Neural progenitor cell (in vitro differentiated cells): Measurements from ENCODE around the gene TUBGCP3. TPM values are rescaled to one million over a fixed set of nuclear protein-coding genes. Genes with fewer than 3 reads are reported as not detected.
"Not testable (repeated sequence)": the region's sequence is repeated elsewhere in the genome, so short reads cannot be mapped to it uniquely, and the experiment has no call there.

Experiments
- DNase-seq: peaks from one replicate; pipeline ENCODE4 v3.0.0-alpha.2; 2016; ENCODE audit warnings: low spot score
- H2AFZ ChIP-seq: fragments of 200-600 bp; sonication (generic); replicated peaks from 2 replicates; pipeline ENCODE4 v1.6.1; 2016; ENCODE audit warnings: antibody characterized with exemption
- H3F3A ChIP-seq: fragments of 200-600 bp; sonication (generic); 2 replicates; pipeline ENCODE4 v1.6.1; 2016; ENCODE audit warnings: antibody characterized with exemption, low read depth
- H3K27ac ChIP-seq: fragments of 200-600 bp; sonication (generic); 2 replicates; pipeline ENCODE4 v1.5.1; 2016; ENCODE audit warnings: mild to moderate bottlenecking
- H3K27me3 ChIP-seq: fragments of 200-600 bp; sonication (generic); 2 replicates; pipeline ENCODE4 v1.6.1; 2016; ENCODE audit warnings: mild to moderate bottlenecking, moderate library complexity
- H3K36me3 ChIP-seq: fragments of 200-600 bp; sonication (generic); 2 replicates; pipeline ENCODE4 v1.5.1; 2016
- H3K4me1 ChIP-seq: fragments of 200-600 bp; sonication (generic); 2 replicates; pipeline ENCODE4 v1.6.1; 2016; ENCODE audit warnings: mixed run types
- H3K4me2 ChIP-seq: fragments of 200-600 bp; sonication (generic); 2 replicates; pipeline ENCODE4 v1.6.1; 2016
- H3K4me3 ChIP-seq: fragments of 200-600 bp; sonication (generic); 2 replicates; pipeline ENCODE4 v1.5.1; 2016
- H3K79me2 ChIP-seq: fragments of 200-600 bp; sonication (generic); 2 replicates; pipeline ENCODE4 v1.6.1; 2016; ENCODE audit warnings: low read depth
- H3K9ac ChIP-seq: fragments of 200-600 bp; sonication (generic); 2 replicates; pipeline ENCODE4 v1.6.1; 2016
- H3K9me3 ChIP-seq: fragments of 200-600 bp; sonication (generic); 2 replicates; pipeline ENCODE4 v1.5.1; 2016; ENCODE audit warnings: low read depth
- H4K20me1 ChIP-seq: fragments of 200-600 bp; sonication (generic); 2 replicates; pipeline ENCODE4 v1.6.1; 2016; ENCODE audit warnings: low read depth
- H3K27ac Mint-ChIP-seq: 3 replicates; pipeline ENCODE4 v1.8.0; 2021; ENCODE audit warnings: mixed read lengths
- H3K27me3 Mint-ChIP-seq: 2 replicates; pipeline ENCODE4 v1.8.0; 2022; ENCODE audit warnings: low read depth, mild to moderate bottlenecking, inconsistent platforms, moderate library complexity, mixed read lengths; ENCODE audit not compliant: insufficient read depth
- H3K36me3 Mint-ChIP-seq: 3 replicates; pipeline ENCODE4 v1.8.0; 2021; ENCODE audit warnings: mixed read lengths
- H3K4me1 Mint-ChIP-seq: 3 replicates; pipeline ENCODE4 v1.8.0; 2021; ENCODE audit warnings: mixed read lengths
- H3K4me3 Mint-ChIP-seq: 3 replicates; pipeline ENCODE4 v1.8.0; 2021; ENCODE audit warnings: mild to moderate bottlenecking, moderate library complexity, mixed read lengths
- H3K9me3 Mint-ChIP-seq: 3 replicates; pipeline ENCODE4 v1.8.0; 2020; ENCODE audit warnings: mixed read lengths
- CTCF ChIP-seq: fragments of 200-600 bp; sonication (generic); IDR thresholded peaks from 2 replicates; pipeline ENCODE4 v1.5.1; 2017; ENCODE audit warnings: antibody characterized with exemption, mild to moderate bottlenecking
- EZH2 ChIP-seq: fragments of 200-600 bp; sonication (generic); IDR thresholded peaks from 2 replicates; pipeline ENCODE4 v1.6.1; 2017; ENCODE audit warnings: antibody characterized with exemption, mild to moderate bottlenecking, moderate library complexity
- EZH2phosphoT487 ChIP-seq: fragments of 200-600 bp; sonication (generic); IDR thresholded peaks from 2 replicates; pipeline ENCODE4 v1.6.1; 2017; ENCODE audit warnings: antibody characterized with exemption
- total RNA-seq: library from RNA; depleted of rRNA; stranded (reverse); fragments of >200 nt; gene quantifications from 2 replicates; pipeline ENCODE4 v1.2.3, GENCODE V29; 2015; ENCODE audit warnings: low replicate concordance

TUBGCP3 gene
- total RNA-seq, 1 donor from 2014 or later = 33.6 TPM

DNA sequence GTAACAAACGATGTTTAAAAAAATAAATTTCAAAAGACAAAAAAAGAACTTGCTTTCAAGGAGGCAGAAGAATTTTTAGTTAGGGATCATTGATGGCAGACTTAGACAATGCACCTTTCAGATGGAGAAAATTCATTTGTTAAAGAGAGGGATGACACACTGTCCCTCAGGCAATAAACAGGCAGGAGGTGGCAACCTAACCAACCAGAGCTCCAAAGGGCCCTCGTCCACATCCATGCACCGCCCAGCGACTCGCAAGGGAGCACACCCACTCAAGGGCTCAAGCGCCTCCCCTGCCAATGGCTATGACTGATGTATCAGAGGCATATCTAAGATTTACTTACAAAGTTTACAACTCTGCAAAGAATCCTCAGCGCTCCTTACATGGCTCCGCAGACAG lies 81.9 kb downstream of the TUBGCP3 start:
- Mint-ChIP-seq H3K9me3 (no peaks in the 10 kb centered on the region), H3K36me3 (peaks cover 25% of the 10 kb centered on the region), H3K27me3 (peaks cover 2% of the 10 kb centered on the region), H3K4me1 (peaks cover 23% of the 10 kb centered on the region), H3K27ac (no peak overlapping the region), H3K4me3 (no peak overlapping the region)
- H3K27ac ChIP-seq = no peak overlapping the region
- H3K36me3 ChIP-seq = no peaks in the 10 kb centered on the region
- no peak overlapping the region for H3K9ac ChIP-seq
- H4K20me1 ChIP-seq = peaks cover 10% of the 10 kb centered on the region
- no peaks in the 10 kb centered on the region for H3K27me3 ChIP-seq
- H2AFZ ChIP-seq = no peak overlapping the region
- DNase-seq = no peak
- H3K79me2 ChIP-seq = no peaks in the 10 kb centered on the region
- no peaks in the 10 kb centered on the region for H3K9me3 ChIP-seq
- no peaks in the 10 kb centered on the region for H3K4me1 ChIP-seq
- no peak overlapping the region for H3K4me2 ChIP-seq
- no peaks in the 10 kb centered on the region for H3F3A ChIP-seq
- H3K4me3 ChIP-seq = no peak overlapping the region
- no peak for TF ChIP-seq CTCF
- no peak for TF ChIP-seq EZH2
- no peak for TF ChIP-seq EZH2phosphoT487

DNA sequence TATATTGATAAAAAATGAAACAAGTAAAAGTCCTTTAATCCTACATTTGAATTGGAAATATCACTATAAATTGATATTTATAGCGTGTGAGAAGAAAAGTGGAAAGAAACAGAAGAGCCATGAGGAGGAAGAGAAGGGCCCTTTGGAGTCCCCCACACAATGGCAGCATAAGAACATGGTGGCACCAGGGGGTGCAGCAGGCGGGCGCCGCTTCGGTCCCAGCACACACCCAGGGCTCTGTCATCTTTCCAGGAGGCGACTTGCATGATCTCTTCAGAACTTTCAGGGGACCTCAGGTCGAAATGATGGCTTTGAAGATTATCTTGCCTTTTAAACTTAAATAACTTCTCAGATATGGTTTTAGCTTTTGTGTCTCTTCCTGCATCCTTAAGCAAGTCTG lies 91.8 kb downstream of the TUBGCP3 start:
- H3K4me3 ChIP-seq = no peak overlapping the region
- no peak overlapping the region for H3K4me3 Mint-ChIP-seq
- TF ChIP-seq CTCF (no peak), EZH2phosphoT487 (no peak), EZH2 (no peak)
- no peaks in the 10 kb centered on the region for H3K9me3 Mint-ChIP-seq
- no peak overlapping the region for H3K27ac ChIP-seq
- H3K36me3 ChIP-seq = no peaks in the 10 kb centered on the region
- no peak for DNase-seq
- no peak overlapping the region for H3K4me2 ChIP-seq
- H3K27ac Mint-ChIP-seq = no peak overlapping the region
- no peaks in the 10 kb centered on the region for H3K9me3 ChIP-seq
- H3F3A ChIP-seq = no peaks in the 10 kb centered on the region
- no peaks in the 10 kb centered on the region for H4K20me1 ChIP-seq
- H3K27me3 ChIP-seq = no peaks in the 10 kb centered on the region
- no peaks in the 10 kb centered on the region for H3K27me3 Mint-ChIP-seq
- no peaks in the 10 kb centered on the region for H3K4me1 Mint-ChIP-seq
- H3K79me2 ChIP-seq = no peaks in the 10 kb centered on the region
- no peak overlapping the region for H2AFZ ChIP-seq
- peaks cover 18% of the 10 kb centered on the region for H3K36me3 Mint-ChIP-seq
- H3K4me1 ChIP-seq = no peaks in the 10 kb centered on the region
- no peak overlapping the region for H3K9ac ChIP-seq

- TF ChIP-seq EZH2phosphoT487 = no peak
- TF ChIP-seq CTCF = no peak
- TF ChIP-seq EZH2 = no peak
- no peak for DNase-seq
- H3K4me2 ChIP-seq = no peak overlapping the region
- no peak overlapping the region for H3K27ac Mint-ChIP-seq
- H3K79me2 ChIP-seq = no peaks in the 10 kb centered on the region
- no peaks in the 10 kb centered on the region for H3K4me1 ChIP-seq
- H3F3A ChIP-seq = no peaks in the 10 kb centered on the region
- H3K36me3 ChIP-seq = no peaks in the 10 kb centered on the region
- no peak overlapping the region for H2AFZ ChIP-seq
- no peaks in the 10 kb centered on the region for H3K9me3 ChIP-seq
- H3K4me1 Mint-ChIP-seq = no peaks in the 10 kb centered on the region
- no peak overlapping the region for H3K4me3 Mint-ChIP-seq
- no peaks in the 10 kb centered on the region for H4K20me1 ChIP-seq
- peaks cover 16% of the 10 kb centered on the region for H3K36me3 Mint-ChIP-seq
- no peak overlapping the region for H3K9ac ChIP-seq
- no peaks in the 10 kb centered on the region for H3K9me3 Mint-ChIP-seq
- no peaks in the 10 kb centered on the region for H3K27me3 Mint-ChIP-seq
- H3K4me3 ChIP-seq = no peak overlapping the region
- H3K27me3 ChIP-seq = no peaks in the 10 kb centered on the region
- no peak overlapping the region for H3K27ac ChIP-seq
Measured at GRCh38 chr13:112495465-112495864, 92.5 kb downstream of the TUBGCP3 start.

DNA sequence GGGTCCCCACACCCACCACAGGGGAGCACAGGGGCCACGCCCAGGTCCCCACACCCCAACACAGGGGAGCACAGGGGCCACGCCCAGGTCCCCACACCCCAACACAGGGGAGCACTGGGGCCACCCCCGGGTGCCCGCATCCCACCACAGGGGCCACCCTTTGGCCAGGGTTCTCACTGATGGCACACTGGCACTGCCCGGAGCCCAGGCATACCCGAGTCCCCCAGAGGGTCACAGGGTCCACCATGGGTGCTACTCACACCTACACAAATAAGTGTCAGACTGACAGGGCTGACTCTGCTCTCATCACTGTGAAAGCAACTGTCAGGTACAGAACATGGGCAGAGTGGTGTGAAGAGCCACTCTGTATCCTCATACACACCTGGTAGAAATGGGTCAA lies 98.8 kb downstream of the TUBGCP3 start:
- Histone ChIP-seq H4K20me1 (no peaks in the 10 kb centered on the region), H3K36me3 (no peaks in the 10 kb centered on the region), H3F3A (no peaks in the 10 kb centered on the region), H3K9me3 (no peaks in the 10 kb centered on the region), H3K27me3 (no peaks in the 10 kb centered on the region), H3K9ac (no peak overlapping the region), H3K27ac (no peak overlapping the region), H3K79me2 (no peaks in the 10 kb centered on the region), H3K4me3 (no peak overlapping the region), H3K4me2 (no peak overlapping the region), H2AFZ (no peak overlapping the region), H3K4me1 (no peaks in the 10 kb centered on the region)
- Mint-ChIP-seq H3K27me3 (peaks cover 2% of the 10 kb centered on the region), H3K4me3 (no peak overlapping the region), H3K36me3 (peaks cover 17% of the 10 kb centered on the region), H3K27ac (no peak overlapping the region), H3K4me1 (no peaks in the 10 kb centered on the region), H3K9me3 (no peaks in the 10 kb centered on the region)
- TF ChIP-seq CTCF (no peak), EZH2 (no peak), EZH2phosphoT487 (no peak)
- no peak for DNase-seq

DNA sequence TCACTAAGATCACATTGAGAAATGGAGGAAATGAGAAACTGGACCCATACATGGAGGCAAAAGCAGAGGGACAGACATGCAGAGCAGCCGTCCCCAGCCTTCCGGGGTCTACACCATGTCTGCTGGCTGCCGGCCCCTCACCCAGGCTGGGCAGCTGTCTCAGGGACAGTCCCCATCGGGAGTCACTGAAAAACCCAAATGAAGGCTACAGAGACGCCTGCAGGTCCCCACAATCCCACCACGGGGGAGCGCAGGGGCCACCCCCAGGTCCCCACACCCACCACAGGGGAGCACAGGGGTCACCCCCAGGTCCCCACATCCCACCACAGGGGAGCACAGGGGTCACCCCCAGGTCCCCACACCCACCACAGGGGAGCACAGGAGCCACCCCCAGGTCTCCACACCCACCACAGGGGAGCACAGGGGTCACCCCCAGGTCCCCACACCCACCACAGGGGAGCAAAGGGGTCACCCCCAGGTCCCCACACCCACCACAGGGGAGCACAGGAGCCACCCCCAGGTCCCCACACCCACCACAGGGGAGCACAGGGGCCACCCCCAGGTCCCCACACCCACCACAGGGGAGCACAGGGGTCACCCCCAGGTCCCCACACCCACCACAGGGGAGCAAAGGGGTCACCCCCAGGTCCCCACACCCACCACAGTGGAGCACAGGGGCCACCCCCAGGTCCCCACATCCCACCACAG lies 99.5 kb downstream of the TUBGCP3 start:
- not testable (repeated sequence) for H3K9me3 Mint-ChIP-seq, H3K9me3 ChIP-seq, H3K36me3 ChIP-seq, H3K27me3 ChIP-seq, H3K4me2 ChIP-seq, H3K9ac ChIP-seq, DNase-seq, H3K4me3 Mint-ChIP-seq, H4K20me1 ChIP-seq, H3K4me1 Mint-ChIP-seq, H3K27ac Mint-ChIP-seq, H3K27ac ChIP-seq, H2AFZ ChIP-seq, H3F3A ChIP-seq, H3K27me3 Mint-ChIP-seq, H3K4me3 ChIP-seq, H3K79me2 ChIP-seq, H3K4me1 ChIP-seq
- peaks cover 20% of the 10 kb centered on the region for H3K36me3 Mint-ChIP-seq
